DOHH2 (cell line): ENCODE data around the gene EPHA10.
A peak's percentile ranks its signal among the peaks of the same experiment; 100 is the strongest.

Source experiments
- H3F3A ChIP-seq: fragments of 200-600 bp; sonication (generic), shearing (Covaris generic); 2 replicates; pipeline ENCODE4 v1.6.0; 2016; ENCODE audit warnings: antibody characterized with exemption, mild to moderate bottlenecking; ENCODE audit not compliant: control insufficient read depth, insufficient read depth
- H3K27ac ChIP-seq: fragments of 200-600 bp; sonication (generic); 2 replicates; pipeline ENCODE4 v1.5.1; 2014; ENCODE audit warnings: low read depth, mild to moderate bottlenecking, low read length, moderate library complexity
- H3K27me3 ChIP-seq: fragments of 200-600 bp; sonication (generic); 2 replicates; pipeline ENCODE4 v1.6.1; 2014; ENCODE audit warnings: mild to moderate bottlenecking, low read length, mixed read lengths; ENCODE audit not compliant: control insufficient read depth
- H3K36me3 ChIP-seq: fragments of 200-600 bp; sonication (generic); 2 replicates; pipeline ENCODE4 v1.6.1; 2014; ENCODE audit warnings: mild to moderate bottlenecking, low read length, moderate library complexity, mixed read lengths; ENCODE audit not compliant: control insufficient read depth
- H3K4me1 ChIP-seq: fragments of 200-600 bp; sonication (generic); 2 replicates; pipeline ENCODE4 v1.6.1; 2014; ENCODE audit warnings: mild to moderate bottlenecking, low read length, mixed read lengths; ENCODE audit not compliant: control insufficient read depth
- H3K4me2 ChIP-seq: fragments of 200-600 bp; sonication (generic); 2 replicates; pipeline ENCODE4 v1.6.0; 2014; ENCODE audit warnings: mild to moderate bottlenecking, low read length, moderate library complexity
- H3K4me3 ChIP-seq: fragments of 200-600 bp; sonication (generic); 2 replicates; pipeline ENCODE4 v1.5.1; 2014; ENCODE audit warnings: mild to moderate bottlenecking, low read length, mixed read lengths
- H3K79me2 ChIP-seq: fragments of 200-600 bp; sonication (generic); 2 replicates; pipeline ENCODE4 v1.6.1; 2014; ENCODE audit warnings: mild to moderate bottlenecking, low read length, mixed read lengths; ENCODE audit not compliant: control insufficient read depth
- H3K9me2 ChIP-seq: fragments of 200-600 bp; sonication (generic); replicated peaks from 2 replicates; pipeline ENCODE4 v1.6.1; 2014; ENCODE audit warnings: mild to moderate bottlenecking, low read length, mixed read lengths; ENCODE audit not compliant: control insufficient read depth
- H3K9me3 ChIP-seq: fragments of 200-600 bp; sonication (generic); 2 replicates; pipeline ENCODE4 v1.6.1; 2014; ENCODE audit warnings: antibody characterized with exemption, low read length, mixed read lengths; ENCODE audit not compliant: control insufficient read depth, insufficient read depth
- H4K20me1 ChIP-seq: fragments of 200-600 bp; sonication (generic); 2 replicates; pipeline ENCODE4 v1.6.0; 2014; ENCODE audit warnings: low read depth, mild to moderate bottlenecking, antibody characterized with exemption, low read length, moderate library complexity; ENCODE audit not compliant: control insufficient read depth, insufficient read depth
- CTCF ChIP-seq: fragments of 200-600 bp; sonication (generic); IDR thresholded peaks from one replicate; pipeline ENCODE4 v1.5.1; 2014; ENCODE audit warnings: antibody characterized with exemption, mild to moderate bottlenecking, low read depth, low read length; ENCODE audit not compliant: poor library complexity, severe bottlenecking
- EZH2phosphoT487 ChIP-seq: fragments of 200-600 bp; sonication (generic); IDR thresholded peaks from 2 replicates; pipeline ENCODE4 v1.6.1; 2017; ENCODE audit warnings: borderline replicate concordance, mild to moderate bottlenecking, antibody characterized with exemption, low read length, moderate library complexity, mixed read lengths

The EPHA10 gene

GRCh38 chr1:37677143-37677439 is 87.8 kb downstream of the EPHA10 start:
- Histone ChIP-seq H3K4me2 (peak overlapping the region; percentile 78), H3K27me3 (no peaks in the 10 kb centered on the region), H3K4me3 (no peak overlapping the region; the same call in 1 of the 2 replicates), H3F3A (peaks cover 10% of the 10 kb centered on the region; the same call in 1 of the 2 replicates), H4K20me1 (no peaks in the 10 kb centered on the region), H3K36me3 (peaks cover 14% of the 10 kb centered on the region), H3K9me3 (no peaks in the 10 kb centered on the region), H3K4me1 (peaks cover 33% of the 10 kb centered on the region), H3K27ac (peak overlapping the region; percentile 63; the same call in 1 of the 2 replicates), H3K9me2 (no peaks in the 10 kb centered on the region), H3K79me2 (no peaks in the 10 kb centered on the region)
- TF ChIP-seq CTCF (no peak), EZH2phosphoT487 (no peak)

- TF ChIP-seq CTCF (no peak), EZH2phosphoT487 (no peak)
- no peaks in the 10 kb centered on the region for H3K9me3 ChIP-seq
- H3F3A ChIP-seq: peaks cover 6% of the 10 kb centered on the region; the same call in 1 of the 2 replicates
- no peaks in the 10 kb centered on the region for H3K79me2 ChIP-seq
- H3K4me1 ChIP-seq: peaks cover 33% of the 10 kb centered on the region
- no peaks in the 10 kb centered on the region for H3K9me2 ChIP-seq
- peaks cover 8% of the 10 kb centered on the region for H3K36me3 ChIP-seq
- H4K20me1 ChIP-seq: no peaks in the 10 kb centered on the region
- peak overlapping the region; percentile 55 for H3K4me3 ChIP-seq
- H3K27me3 ChIP-seq: no peaks in the 10 kb centered on the region
- H3K27ac ChIP-seq: peak overlapping the region; percentile 63
- peak overlapping the region; percentile 78 for H3K4me2 ChIP-seq
Observed at GRCh38 chr1:37676281-37677142, 88.4 kb downstream of the EPHA10 start.

GRCh38 chr1:37673920-37674319 is 91.0 kb downstream of the EPHA10 start:
- no peaks in the 10 kb centered on the region for H3K79me2 ChIP-seq
- no peak overlapping the region for H3K27ac ChIP-seq
- no peak for TF ChIP-seq CTCF
- no peak for TF ChIP-seq EZH2phosphoT487
- no peaks in the 10 kb centered on the region for H3K27me3 ChIP-seq
- H3K9me3 ChIP-seq: no peaks in the 10 kb centered on the region
- H4K20me1 ChIP-seq: no peaks in the 10 kb centered on the region
- H3K4me3 ChIP-seq: no peak overlapping the region
- peaks cover 33% of the 10 kb centered on the region for H3K4me1 ChIP-seq
- H3K36me3 ChIP-seq: no peaks in the 10 kb centered on the region
- H3K4me2 ChIP-seq: no peak overlapping the region
- no peaks in the 10 kb centered on the region for H3F3A ChIP-seq
- H3K9me2 ChIP-seq: no peaks in the 10 kb centered on the region
